Ascending aorta (tissue), 2 donors: ENCODE data around the gene ECE2. TPM values are rescaled to one million over a fixed set of nuclear protein-coding genes. Genes with fewer than 3 reads are reported as not detected.

Experiments used
- DNase-seq, 2 donors: peaks; one replicate each; pipeline ENCODE4 v3.0.0-alpha.2; 2019; ENCODE audit warnings: low spot score in 2 of 2
- H3K27ac ChIP-seq, 2 donors: fragments of 200-600 bp; sonication (generic); one replicate each; pipeline ENCODE4 v1.5.1; 2016 to 2017; ENCODE audit warnings: mild to moderate bottlenecking in 1 of 2
- H3K27me3 ChIP-seq: fragments of 200-600 bp; sonication (generic); one replicate; pipeline ENCODE4 v1.5.1; 2017
- H3K36me3 ChIP-seq, 2 donors: fragments of 200-600 bp; sonication (generic); one replicate each; pipeline ENCODE4 v1.5.1; 2016
- H3K4me1 ChIP-seq, 2 donors: fragments of 200-600 bp; sonication (generic); one replicate each; pipeline ENCODE4 v1.5.1; 2016 to 2017; ENCODE audit warnings: mild to moderate bottlenecking in 1 of 2
- H3K4me3 ChIP-seq, 2 donors: fragments of 200-600 bp; sonication (generic); one replicate each; pipeline ENCODE4 v1.5.1; 2016 to 2017; ENCODE audit warnings: mild to moderate bottlenecking in 1 of 2
- H3K9me3 ChIP-seq, 2 donors: fragments of 200-600 bp; sonication (generic); one replicate each; pipeline ENCODE4 v1.5.1; 2016
- intact Hi-C: fragments of 100-400 bp; cut with DNase I; formaldehyde crosslinking; loops from one replicate; pipeline ENCODE4 v1.15.1; 2023
- total RNA-seq: library from RNA; depleted of rRNA; stranded (reverse); fragments of >200 nt; gene quantifications from one replicate; pipeline ENCODE4 v1.1.0, GENCODE V29; 2016
- TF ChIP-seq, protein P1 (sequence below), 3 experiments: fragments of 200-600 bp in 2 of 3; fragments of 450-650 bp in 1 of 3; sonication (generic) in 2 of 3; IDR thresholded peaks; one replicate each; pipeline ENCODE4 v1.5.1; 2016 to 2019; ENCODE audit warnings: antibody characterized with exemption in 3 of 3, mild to moderate bottlenecking in 1 of 3, moderate library complexity in 1 of 3

The ECE2 gene
- total RNA-seq = not detected

- no peaks in the 10 kb centered on the region for H3K9me3 ChIP-seq
- H3K36me3 ChIP-seq = no peaks in the 10 kb centered on the region
- H3K27ac ChIP-seq = no peak within 1 kb of the TSS
- H3K4me3 ChIP-seq = peak within 1 kb of the TSS in 1 of 2 donors; percentile 33
- TF ChIP-seq, protein P1, sequence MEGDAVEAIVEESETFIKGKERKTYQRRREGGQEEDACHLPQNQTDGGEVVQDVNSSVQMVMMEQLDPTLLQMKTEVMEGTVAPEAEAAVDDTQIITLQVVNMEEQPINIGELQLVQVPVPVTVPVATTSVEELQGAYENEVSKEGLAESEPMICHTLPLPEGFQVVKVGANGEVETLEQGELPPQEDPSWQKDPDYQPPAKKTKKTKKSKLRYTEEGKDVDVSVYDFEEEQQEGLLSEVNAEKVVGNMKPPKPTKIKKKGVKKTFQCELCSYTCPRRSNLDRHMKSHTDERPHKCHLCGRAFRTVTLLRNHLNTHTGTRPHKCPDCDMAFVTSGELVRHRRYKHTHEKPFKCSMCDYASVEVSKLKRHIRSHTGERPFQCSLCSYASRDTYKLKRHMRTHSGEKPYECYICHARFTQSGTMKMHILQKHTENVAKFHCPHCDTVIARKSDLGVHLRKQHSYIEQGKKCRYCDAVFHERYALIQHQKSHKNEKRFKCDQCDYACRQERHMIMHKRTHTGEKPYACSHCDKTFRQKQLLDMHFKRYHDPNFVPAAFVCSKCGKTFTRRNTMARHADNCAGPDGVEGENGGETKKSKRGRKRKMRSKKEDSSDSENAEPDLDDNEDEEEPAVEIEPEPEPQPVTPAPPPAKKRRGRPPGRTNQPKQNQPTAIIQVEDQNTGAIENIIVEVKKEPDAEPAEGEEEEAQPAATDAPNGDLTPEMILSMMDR (IDR thresholded peaks at IDR 0.05) = no peak
- intact Hi-C loops = no loop called here
- no peak for DNase-seq
- peaks cover 13% of the 10 kb centered on the region for H3K27me3 ChIP-seq
- H3K4me1 ChIP-seq = no peaks in the 10 kb centered on the region
Measured at GRCh38 chr3:184275961-184276910, at the start of gene ECE2. ECE2 (plus strand) TSS chr3:184276022; CDS start chr3:184276154, 132 bp downstream.

- H3K4me1 ChIP-seq = peaks cover 10% of the 10 kb centered on the region in 2 donors
- no peaks in the 10 kb centered on the region for H3K9me3 ChIP-seq
- DNase-seq = no peak
- H3K4me3 ChIP-seq = no peak overlapping the region
- intact Hi-C loops = no loop called here
- peaks cover 25% of the 10 kb centered on the region for H3K27me3 ChIP-seq
- no peak overlapping the region for H3K27ac ChIP-seq
- TF ChIP-seq, protein P1 (IDR thresholded peaks at IDR 0.05) = peak; percentile 35 to 65 (median 55)
- no peaks in the 10 kb centered on the region for H3K36me3 ChIP-seq
Measured at GRCh38 chr3:184227481-184227935, 48.3 kb upstream of the ECE2 start.

DNA sequence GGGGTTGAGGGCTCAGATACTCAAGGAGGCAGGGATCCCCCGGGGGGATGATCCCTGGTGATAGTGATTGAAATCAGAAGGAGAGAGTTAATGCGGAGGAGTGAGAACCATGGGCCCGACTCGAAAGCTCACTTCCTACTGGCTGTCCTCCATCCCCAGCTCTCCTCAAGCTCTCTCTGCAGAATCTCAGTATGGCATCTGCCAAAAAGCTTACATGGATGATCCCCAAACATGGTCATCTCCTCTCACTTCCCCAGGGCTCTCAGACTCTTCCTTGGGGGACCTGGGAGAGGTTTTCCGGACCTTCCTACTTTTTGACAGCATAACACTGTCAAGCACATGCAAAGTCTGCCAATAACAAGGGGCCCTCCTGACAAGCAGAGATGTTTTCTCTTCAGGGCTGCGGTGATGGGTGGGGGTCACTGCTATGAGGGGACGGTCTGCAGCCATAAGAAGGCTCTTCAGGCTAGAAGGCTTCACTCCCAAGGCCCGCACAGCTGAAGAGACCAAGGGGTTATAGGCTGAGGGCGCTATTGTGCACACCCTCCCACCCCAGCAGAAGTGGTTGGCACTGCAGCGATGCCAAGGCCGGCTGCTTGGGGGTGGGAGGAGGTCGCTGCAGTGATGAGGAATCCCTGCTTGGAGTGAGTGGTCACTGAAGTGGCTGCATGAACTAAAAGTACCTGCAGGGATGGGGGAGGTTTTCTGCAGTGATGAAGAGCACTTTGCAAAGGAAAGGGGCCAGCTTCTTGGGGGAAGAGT lies 47.3 kb upstream of the ECE2 start:
- DNase-seq = no peak
- Histone ChIP-seq H3K27me3 (peaks cover 25% of the 10 kb centered on the region), H3K4me3 (peak overlapping the region; percentile 66 to 76), H3K36me3 (no peaks in the 10 kb centered on the region), H3K9me3 (no peaks in the 10 kb centered on the region), H3K4me1 (peaks cover 10% of the 10 kb centered on the region in 2 donors), H3K27ac (no peak overlapping the region)
- intact Hi-C loops = no loop called here
- TF ChIP-seq, protein P1 (IDR thresholded peaks at IDR 0.05) = no peak

DNA sequence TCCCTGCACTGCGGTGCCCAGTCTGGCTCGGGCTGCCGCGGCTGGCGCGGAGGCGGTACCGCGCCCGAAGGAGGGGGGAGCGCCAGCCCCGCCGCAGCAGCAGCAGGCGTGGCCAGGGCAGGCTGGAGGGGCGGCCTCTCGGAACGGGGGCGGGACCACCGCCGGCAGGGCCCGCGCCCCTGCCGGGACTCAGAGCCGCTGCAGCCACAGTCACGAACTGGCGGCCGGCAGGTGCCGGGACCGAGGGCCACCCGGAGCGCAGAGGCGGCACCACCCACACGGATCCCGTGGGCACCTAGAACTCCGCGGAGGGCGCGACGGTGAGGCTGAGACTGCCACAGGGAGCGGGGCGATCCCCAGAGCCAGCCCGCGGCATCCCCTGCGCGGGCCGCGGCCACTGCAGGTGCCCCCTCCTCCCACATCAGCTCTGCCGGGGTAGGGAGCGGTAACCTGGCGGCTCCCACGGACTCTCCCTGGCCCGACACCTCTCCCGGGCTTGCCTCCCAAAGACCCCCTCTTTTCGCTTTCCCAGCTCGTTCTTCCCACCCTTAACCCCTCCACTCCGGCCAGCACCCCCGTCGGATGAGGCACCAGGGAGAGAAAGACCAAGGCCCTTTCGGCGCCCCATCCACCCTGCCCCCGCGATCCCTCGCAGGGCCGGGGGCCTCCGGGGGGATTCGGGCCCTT lies 46.3 kb upstream of the ECE2 start, which contains the start of gene VWA5B2:
Gene VWA5B2 (plus strand): TSS at position 192 of the 687 bp plus-strand sequence. CDS start 944 bp downstream, outside the sequence.
- DNase-seq = no peak

More for the DNA sequence above, 46.3 kb upstream of the ECE2 start, which contains the start of gene VWA5B2:
- TF ChIP-seq, protein P1 (IDR thresholded peaks at IDR 0.05) = peak; percentile 14 to 46 (median 33)
- H3K27me3 ChIP-seq = peaks cover 25% of the 10 kb centered on the region
- H3K4me3 ChIP-seq = peak within 1 kb of the TSS; percentile 66 to 76
- H3K9me3 ChIP-seq = no peaks in the 10 kb centered on the region
- no peaks in the 10 kb centered on the region for H3K36me3 ChIP-seq
- peaks cover 10% of the 10 kb centered on the region in 2 donors for H3K4me1 ChIP-seq
- intact Hi-C loops = no loop called here
- no peak within 1 kb of the TSS for H3K27ac ChIP-seq
